Muscle layer of colon (tissue), 2 donors: Measurements from ENCODE around the gene STH.

Experiments
- H3K27ac ChIP-seq: one replicate; pipeline ENCODE4 v1.7.0; 2013; ENCODE audit warnings: low read depth, mild to moderate bottlenecking, low read length, moderate library complexity
- H3K27me3 ChIP-seq, 2 donors: one replicate each; pipeline ENCODE4 v1.7.0; 2013; ENCODE audit warnings: low read length in 2 of 2, mild to moderate bottlenecking in 2 of 2; ENCODE audit not compliant: insufficient read depth in 2 of 2, control insufficient read depth in 1 of 2
- H3K36me3 ChIP-seq: one replicate; pipeline ENCODE4 v1.7.0; 2013; ENCODE audit warnings: mild to moderate bottlenecking, low read length; ENCODE audit not compliant: insufficient read depth
- H3K4me1 ChIP-seq: one replicate; pipeline ENCODE4 v1.7.0; 2013; ENCODE audit warnings: mild to moderate bottlenecking, low read length; ENCODE audit not compliant: insufficient read depth
- H3K4me3 ChIP-seq, 2 donors: one replicate each; pipeline ENCODE4 v1.7.0; 2013; ENCODE audit warnings: low read length in 2 of 2, low read depth in 1 of 2, mild to moderate bottlenecking in 1 of 2, moderate library complexity in 1 of 2
- H3K9ac ChIP-seq: one replicate; pipeline ENCODE4 v1.7.0; 2013; ENCODE audit warnings: low read length
- H3K9me3 ChIP-seq: one replicate; pipeline ENCODE4 v1.7.0; 2013; ENCODE audit warnings: mild to moderate bottlenecking, low read length
- donor health status: abdominal sarcoma.
- donor health status: Adenocarcinoma of cecum.

The STH gene

DNA sequence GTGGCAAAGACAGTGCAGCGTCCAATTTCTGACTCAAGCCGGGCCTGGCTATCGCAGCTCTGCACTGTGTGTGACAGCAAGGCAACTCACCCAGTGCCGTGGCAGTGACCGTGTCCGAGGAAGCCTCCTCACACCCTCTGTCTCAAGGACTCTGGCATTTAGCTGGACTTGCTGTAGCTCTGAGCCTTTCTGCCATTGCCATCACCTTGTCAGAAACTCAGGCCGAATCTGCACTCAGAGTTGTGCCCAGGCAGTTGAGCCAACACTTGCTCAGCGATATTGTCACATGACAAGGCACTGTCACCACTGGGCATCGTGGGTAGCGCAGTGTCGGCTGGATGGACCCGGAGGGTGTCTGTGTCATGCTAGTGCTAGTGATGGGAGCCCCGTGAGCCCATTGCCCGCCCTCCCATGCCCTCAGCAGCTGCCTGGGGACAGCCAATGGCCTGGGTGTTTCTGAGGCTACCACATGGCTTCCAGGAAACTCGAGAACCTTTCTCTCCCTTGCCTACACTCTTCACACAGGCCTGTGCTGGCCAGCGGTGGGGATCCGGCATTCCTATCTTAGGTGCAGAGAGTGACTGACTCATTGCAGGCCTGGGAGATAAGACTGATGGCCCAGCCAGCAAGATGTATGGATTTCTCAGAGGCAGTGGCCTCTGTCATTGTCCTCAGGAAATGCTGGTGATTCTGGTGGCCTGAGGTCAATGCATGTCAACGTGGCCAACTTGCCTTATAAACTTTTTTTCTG is 22.1 kb upstream of the STH start:
- no peaks in the 10 kb centered on the region for H3K36me3 ChIP-seq
- H3K4me1 ChIP-seq: peaks cover 11% of the 10 kb centered on the region
- no peak overlapping the region for H3K4me3 ChIP-seq
- no peaks in the 10 kb centered on the region for H3K27me3 ChIP-seq
- H3K27ac ChIP-seq: no peak overlapping the region
- no peaks in the 10 kb centered on the region for H3K9me3 ChIP-seq
- no peak overlapping the region for H3K9ac ChIP-seq

DNA sequence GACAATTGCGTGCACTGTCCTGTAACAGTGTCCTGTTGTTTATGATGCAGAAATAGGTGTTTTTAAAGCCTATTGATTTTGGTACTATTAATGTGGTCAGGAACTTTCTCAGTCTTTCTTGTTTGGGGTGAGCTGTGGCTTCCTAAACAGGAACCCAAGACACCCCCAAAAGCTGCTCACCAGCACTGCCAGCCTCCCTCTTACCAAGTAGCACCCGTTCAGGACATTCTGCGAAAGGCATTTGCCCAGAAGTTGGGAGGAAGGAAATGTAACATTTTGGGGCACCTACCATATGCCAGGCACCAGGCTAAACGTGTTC is 21.6 kb upstream of the STH start:
- Histone ChIP-seq H3K9me3 (no peaks in the 10 kb centered on the region), H3K9ac (no peak overlapping the region), H3K27ac (no peak overlapping the region), H3K27me3 (no peaks in the 10 kb centered on the region), H3K4me1 (peaks cover 10% of the 10 kb centered on the region), H3K4me3 (no peak overlapping the region), H3K36me3 (no peaks in the 10 kb centered on the region)

DNA sequence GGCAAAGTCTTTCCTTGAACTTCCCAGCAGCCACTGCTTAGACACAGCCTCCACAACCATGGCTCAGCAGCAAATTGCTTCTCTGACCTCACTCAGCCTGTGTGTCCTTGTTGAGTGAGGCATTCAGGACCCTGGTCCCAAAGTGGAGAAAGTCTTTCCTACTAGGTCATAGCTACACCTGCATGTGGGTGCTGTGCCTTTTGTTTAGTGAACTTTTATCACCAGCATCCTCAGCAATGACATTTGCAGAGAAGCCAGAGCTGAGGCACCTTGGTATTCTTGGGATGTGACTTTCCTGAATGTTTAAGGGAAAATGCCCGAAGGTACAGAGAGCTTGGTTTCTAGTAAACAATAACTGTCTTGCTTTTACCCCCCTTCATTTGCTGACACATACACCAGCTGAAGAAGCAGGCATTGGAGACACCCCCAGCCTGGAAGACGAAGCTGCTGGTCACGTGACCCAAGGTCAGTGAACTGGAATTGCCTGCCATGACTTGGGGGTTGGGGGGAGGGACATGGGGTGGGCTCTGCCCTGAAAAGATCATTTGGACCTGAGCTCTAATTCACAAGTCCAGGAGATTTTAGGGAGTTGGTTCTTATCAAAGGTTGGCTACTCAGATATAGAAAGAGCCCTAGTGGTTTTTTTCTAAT is 20.9 kb upstream of the STH start:
- Histone ChIP-seq H3K27me3 (no peaks in the 10 kb centered on the region), H3K36me3 (no peaks in the 10 kb centered on the region), H3K4me1 (peaks cover 6% of the 10 kb centered on the region), H3K4me3 (no peak overlapping the region), H3K27ac (no peak overlapping the region), H3K9ac (no peak overlapping the region), H3K9me3 (no peaks in the 10 kb centered on the region)

DNA sequence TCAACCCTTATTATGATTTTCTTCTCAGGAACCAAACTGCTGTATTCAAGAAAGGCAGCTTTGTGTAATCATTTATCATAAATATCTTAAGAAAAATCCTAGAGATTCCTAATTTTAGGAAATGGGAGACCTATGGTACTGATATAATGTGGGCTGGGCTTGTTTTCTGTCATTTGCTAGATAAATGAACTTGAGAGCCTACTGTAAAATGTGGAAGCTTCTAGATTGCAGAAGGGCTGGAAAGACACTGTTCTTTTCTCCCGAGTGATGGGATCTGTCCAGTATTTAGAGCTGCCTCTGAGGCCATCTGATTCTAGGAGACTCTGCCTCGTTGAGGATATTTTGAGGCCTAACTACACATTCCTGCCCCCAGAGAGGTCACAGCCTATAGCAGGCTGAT is 19.9 kb upstream of the STH start:
- Histone ChIP-seq H3K4me1 (no peaks in the 10 kb centered on the region), H3K9me3 (no peaks in the 10 kb centered on the region), H3K9ac (no peak overlapping the region), H3K27ac (no peak overlapping the region), H3K36me3 (no peaks in the 10 kb centered on the region), H3K27me3 (no peaks in the 10 kb centered on the region), H3K4me3 (no peak overlapping the region)

DNA sequence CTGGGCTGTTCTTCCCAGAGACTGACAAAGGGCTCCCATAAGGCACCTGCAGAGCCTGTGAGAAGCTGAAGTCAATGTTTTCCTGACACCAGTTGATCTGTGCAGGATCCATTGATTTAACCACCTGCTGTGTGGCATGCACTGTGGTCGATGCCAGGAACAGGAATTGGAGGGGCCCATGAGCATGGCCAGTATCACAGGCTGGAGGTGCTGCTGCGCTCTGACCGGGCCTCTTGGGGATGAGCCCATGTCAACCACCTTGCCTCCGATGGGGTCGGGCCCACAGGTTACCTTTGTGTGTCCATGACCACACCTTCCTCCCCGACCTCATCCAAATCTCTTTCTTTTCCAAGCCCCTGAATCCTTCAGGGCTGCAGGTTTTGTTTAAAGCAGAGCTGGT is 18.2 kb upstream of the STH start:
- Histone ChIP-seq H3K9me3 (no peaks in the 10 kb centered on the region), H3K4me3 (no peak overlapping the region), H3K27ac (no peak overlapping the region), H3K36me3 (no peaks in the 10 kb centered on the region), H3K9ac (no peak overlapping the region), H3K27me3 (no peaks in the 10 kb centered on the region), H3K4me1 (no peaks in the 10 kb centered on the region)

DNA sequence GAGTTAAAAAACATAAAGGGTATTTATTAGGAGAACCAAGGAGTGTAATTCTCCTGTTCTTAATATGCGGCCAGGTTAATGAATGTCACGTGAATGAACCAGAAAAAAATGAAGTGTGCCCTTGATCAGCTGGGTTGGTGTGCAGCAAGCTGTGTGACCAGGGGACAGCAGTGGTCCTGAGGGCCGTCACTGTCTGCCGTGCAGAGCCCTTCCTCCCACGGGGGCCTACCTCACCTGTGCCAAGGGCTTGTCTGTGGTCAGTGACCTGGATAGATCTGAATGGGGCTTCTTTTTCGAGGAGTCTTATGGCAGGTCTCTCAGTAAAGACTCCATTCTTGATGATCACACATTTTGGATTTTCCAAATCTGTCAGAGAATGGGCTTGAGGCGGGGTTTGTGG is 17.7 kb upstream of the STH start:
- Histone ChIP-seq H3K36me3 (no peaks in the 10 kb centered on the region), H3K9me3 (no peaks in the 10 kb centered on the region), H3K27ac (no peak overlapping the region), H3K4me1 (no peaks in the 10 kb centered on the region), H3K4me3 (no peak overlapping the region), H3K27me3 (no peaks in the 10 kb centered on the region), H3K9ac (no peak overlapping the region)

DNA sequence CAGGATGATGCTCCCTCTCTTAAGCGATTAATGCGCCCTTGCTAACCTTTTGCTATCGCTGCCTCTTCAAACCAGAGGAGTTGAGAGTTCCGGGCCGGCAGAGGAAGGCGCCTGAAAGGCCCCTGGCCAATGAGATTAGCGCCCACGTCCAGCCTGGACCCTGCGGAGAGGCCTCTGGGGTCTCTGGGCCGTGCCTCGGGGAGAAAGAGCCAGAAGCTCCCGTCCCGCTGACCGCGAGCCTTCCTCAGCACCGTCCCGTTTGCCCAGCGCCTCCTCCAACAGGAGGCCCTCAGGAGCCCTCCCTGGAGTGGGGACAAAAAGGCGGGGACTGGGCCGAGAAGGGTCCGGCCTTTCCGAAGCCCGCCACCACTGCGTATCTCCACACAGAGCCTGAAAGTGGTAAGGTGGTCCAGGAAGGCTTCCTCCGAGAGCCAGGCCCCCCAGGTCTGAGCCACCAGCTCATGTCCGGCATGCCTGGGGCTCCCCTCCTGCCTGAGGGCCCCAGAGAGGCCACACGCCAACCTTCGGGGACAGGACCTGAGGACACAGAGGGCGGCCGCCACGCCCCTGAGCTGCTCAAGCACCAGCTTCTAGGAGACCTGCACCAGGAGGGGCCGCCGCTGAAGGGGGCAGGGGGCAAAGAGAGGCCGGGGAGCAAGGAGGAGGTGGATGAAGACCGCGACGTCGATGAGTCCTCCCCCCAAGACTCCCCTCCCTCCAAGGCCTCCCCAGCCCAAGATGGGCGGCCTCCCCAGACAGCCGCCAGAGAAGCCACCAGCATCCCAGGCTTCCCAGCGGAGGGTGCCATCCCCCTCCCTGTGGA is 16.0 kb upstream of the STH start:
- Histone ChIP-seq H3K9ac (no peak overlapping the region), H3K27ac (no peak overlapping the region), H3K36me3 (no peaks in the 10 kb centered on the region), H3K27me3 (no peaks in the 10 kb centered on the region), H3K4me3 (no peak overlapping the region), H3K9me3 (no peaks in the 10 kb centered on the region), H3K4me1 (no peaks in the 10 kb centered on the region)

DNA sequence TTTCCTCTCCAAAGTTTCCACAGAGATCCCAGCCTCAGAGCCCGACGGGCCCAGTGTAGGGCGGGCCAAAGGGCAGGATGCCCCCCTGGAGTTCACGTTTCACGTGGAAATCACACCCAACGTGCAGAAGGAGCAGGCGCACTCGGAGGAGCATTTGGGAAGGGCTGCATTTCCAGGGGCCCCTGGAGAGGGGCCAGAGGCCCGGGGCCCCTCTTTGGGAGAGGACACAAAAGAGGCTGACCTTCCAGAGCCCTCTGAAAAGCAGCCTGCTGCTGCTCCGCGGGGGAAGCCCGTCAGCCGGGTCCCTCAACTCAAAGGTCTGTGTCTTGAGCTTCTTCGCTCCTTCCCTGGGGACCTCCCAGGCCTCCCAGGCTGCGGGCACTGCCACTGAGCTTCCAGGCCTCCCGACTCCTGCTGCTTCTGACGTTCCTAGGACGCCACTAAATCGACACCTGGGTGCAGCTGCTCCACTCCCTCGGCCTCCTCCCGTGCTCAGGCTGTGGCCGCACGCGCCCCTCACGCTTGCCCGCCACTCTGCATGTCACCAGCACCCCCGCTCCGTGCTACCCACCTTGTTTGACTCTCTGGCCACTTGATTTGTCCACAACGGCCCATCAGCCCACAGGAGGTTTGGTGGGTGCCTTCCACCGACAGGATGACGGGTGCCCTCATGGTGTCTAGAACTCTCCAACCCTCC is 15.3 kb upstream of the STH start:
- no peaks in the 10 kb centered on the region for H3K4me1 ChIP-seq
- no peak overlapping the region for H3K4me3 ChIP-seq
- no peak overlapping the region for H3K9ac ChIP-seq
- no peak overlapping the region for H3K27ac ChIP-seq
- H3K9me3 ChIP-seq: no peaks in the 10 kb centered on the region
- H3K27me3 ChIP-seq: no peaks in the 10 kb centered on the region
- no peaks in the 10 kb centered on the region for H3K36me3 ChIP-seq

DNA sequence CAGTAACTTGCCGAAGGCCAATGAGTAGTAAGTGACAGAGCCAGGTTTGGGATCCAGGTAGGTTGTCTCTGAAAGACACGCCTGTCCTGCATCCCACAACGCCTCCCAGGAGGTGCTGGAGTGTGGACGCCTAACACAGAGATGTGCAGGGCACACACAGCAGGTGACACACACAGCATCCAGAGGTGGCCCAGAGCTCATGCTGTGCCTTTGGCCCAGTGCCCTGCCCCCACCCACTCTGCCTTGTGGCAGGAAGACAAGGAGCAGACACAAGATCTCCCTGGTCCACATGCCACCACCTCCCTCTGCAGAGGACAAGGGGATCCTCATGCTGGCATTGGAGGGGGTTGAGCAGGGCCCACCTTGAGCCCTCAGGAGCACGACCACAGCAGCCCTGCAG is 14.7 kb upstream of the STH start:
- H3K4me3 ChIP-seq: no peak overlapping the region
- H3K36me3 ChIP-seq: no peaks in the 10 kb centered on the region
- H3K27ac ChIP-seq: no peak overlapping the region
- no peaks in the 10 kb centered on the region for H3K4me1 ChIP-seq
- H3K9me3 ChIP-seq: no peaks in the 10 kb centered on the region
- no peak overlapping the region for H3K9ac ChIP-seq
- no peaks in the 10 kb centered on the region for H3K27me3 ChIP-seq

DNA sequence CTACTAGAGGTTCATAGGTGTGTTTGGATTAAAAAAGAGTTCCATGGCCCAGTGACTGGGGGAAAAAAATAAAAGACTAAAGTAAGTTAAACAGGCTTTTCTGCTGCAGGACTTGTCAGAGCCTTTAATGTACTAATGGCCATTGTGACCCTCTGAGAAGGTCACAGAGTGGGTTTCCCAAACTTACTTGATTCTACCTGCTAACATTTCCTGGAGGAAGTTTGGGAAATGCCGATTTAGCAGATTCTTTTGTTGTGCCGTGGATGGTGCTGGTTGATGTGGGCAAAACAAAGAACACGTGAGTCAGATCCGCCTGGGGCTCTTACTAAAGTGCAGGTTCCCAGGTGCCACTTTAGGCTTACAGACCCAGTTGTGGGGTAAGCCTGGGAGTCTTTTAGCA is 13.6 kb upstream of the STH start:
- H3K9ac ChIP-seq: no peak overlapping the region
- no peaks in the 10 kb centered on the region for H3K36me3 ChIP-seq
- H3K4me3 ChIP-seq: no peak overlapping the region
- no peaks in the 10 kb centered on the region for H3K9me3 ChIP-seq
- no peaks in the 10 kb centered on the region for H3K4me1 ChIP-seq
- no peak overlapping the region for H3K27ac ChIP-seq
- no peaks in the 10 kb centered on the region for H3K27me3 ChIP-seq

DNA sequence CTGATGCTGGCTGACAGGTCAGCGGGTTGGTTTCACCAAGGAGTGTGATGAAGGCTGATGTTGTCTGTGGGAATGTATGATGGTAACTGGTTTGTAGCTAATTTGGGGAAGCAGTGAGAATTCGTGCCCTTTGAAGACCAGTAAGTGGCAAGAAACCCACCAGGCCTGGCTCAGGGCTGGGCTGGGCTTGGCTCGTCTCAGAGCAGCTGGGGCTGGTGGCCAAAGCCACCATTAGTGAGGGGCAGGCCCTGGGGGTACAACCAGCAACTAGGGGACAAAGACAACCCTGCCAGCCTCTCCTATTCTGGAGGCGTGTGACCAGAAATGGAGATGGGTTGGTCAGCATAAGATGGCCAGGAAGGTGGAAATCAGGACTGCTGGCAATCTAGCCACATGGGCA is 13.0 kb upstream of the STH start:
- Histone ChIP-seq H3K27me3 (no peaks in the 10 kb centered on the region), H3K9me3 (no peaks in the 10 kb centered on the region), H3K9ac (no peak overlapping the region), H3K36me3 (no peaks in the 10 kb centered on the region), H3K4me1 (no peaks in the 10 kb centered on the region), H3K27ac (no peak overlapping the region), H3K4me3 (no peak overlapping the region)
